HepG2 (cell line): ENCODE results near the gene TRIM67. TPM values are rescaled to one million over a fixed set of nuclear protein-coding genes. Genes with fewer than 3 reads are reported as not detected.

Experiments
- ATAC-seq: fragments of 200-7000 bp; cut with Tn5 transposase; 3 replicates; pipeline ENCODE4 v1.9.1; 2020; ENCODE audit warnings: mild to moderate bottlenecking, moderate library complexity
- BruUV-seq: library from RNA; stranded (reverse); fragments of 400-500 nt; replicated peaks from 2 replicates; lab custom pipeline; 2021; lab: Mats Ljungman, UMichigan
- CTCF ChIA-PET: fragments of 300-600 bp; formaldehyde crosslinking; extraction: SDS; loops from one replicate; lab custom pipeline; 2021; ENCODE audit warnings: low total read pairs, inconsistent platforms, low intra/inter-chr PET ratio; lab: Yijun Ruan, JAX
- POLR2A ChIA-PET: fragments of 350-600 bp; sonication (Branson Sonifier 250); formaldehyde crosslinking; loops from one replicate; lab custom pipeline; 2020; ENCODE audit warnings: antibody characterized with exemption, inconsistent platforms; lab: Yijun Ruan, JAX
- DNase-seq: peaks from one replicate; pipeline ENCODE4 v3.0.0-alpha.2; 2015; ENCODE audit warnings: low spot score
- FAIRE-seq: peaks from 3 replicates; lab custom pipeline; 2011; peaks lifted over from hg19 to GRCh38; lab: Jason Lieb, UNC
- H2AFZ ChIP-seq: one replicate; pipeline ENCODE4 v1.6.1; 2011; ENCODE audit warnings: low read length, inconsistent platforms
- H3K27ac ChIP-seq: fragments of 300-600 bp; 3 replicates; pipeline ENCODE4 v1.8.0; 2011; ENCODE audit warnings: mixed run types, mild to moderate bottlenecking, mixed read lengths, low read length, inconsistent platforms; ENCODE audit not compliant: insufficient read depth; ENCODE audit errors: extremely low read length
- H3K27me3 ChIP-seq, 2 experiments: fragments of 200-600 bp in 1 of 2; 2 replicates in 1 of 2; 3 replicates in 1 of 2; pipeline versions ENCODE4 v1.6.0 to v1.8.0; 2011; ENCODE audit warnings: low read length in 2 of 2, mild to moderate bottlenecking in 2 of 2, moderate library complexity in 2 of 2, inconsistent platforms in 1 of 2; ENCODE audit not compliant: insufficient read depth in 2 of 2, control insufficient read depth in 1 of 2
- H3K36me3 ChIP-seq, 2 experiments: fragments of 200-600 bp in 1 of 2; replicated peaks in 1 of 2; 2 replicates in 1 of 2; 3 replicates in 1 of 2; pipeline versions ENCODE4 v1.5.1 to v1.8.0; 2011; ENCODE audit warnings: low read length in 2 of 2, inconsistent platforms in 1 of 2; ENCODE audit not compliant: insufficient read depth in 2 of 2, control insufficient read depth in 1 of 2
- H3K4me1 ChIP-seq: 2 replicates; pipeline ENCODE4 v1.5.1; 2012; ENCODE audit warnings: low read length, inconsistent platforms; ENCODE audit not compliant: insufficient read depth
- H3K4me2 ChIP-seq: 2 replicates; pipeline ENCODE4 v1.6.0; 2011; ENCODE audit warnings: low read depth, low read length, inconsistent platforms
- H3K4me3 ChIP-seq, 3 experiments: fragments of 200-600 bp in 1 of 3; sonication (generic), shearing (Covaris generic) in 1 of 3; replicated peaks in 1 of 3; 2 replicates each; pipeline ENCODE4 v1.5.1; 2011 to 2016; ENCODE audit warnings: low read length in 3 of 3, inconsistent platforms in 2 of 3, low read depth in 2 of 3, mild to moderate bottlenecking in 2 of 3, control low read depth in 1 of 3, mixed read lengths in 1 of 3; ENCODE audit not compliant: insufficient read depth in 1 of 3
- H3K79me2 ChIP-seq: one replicate; pipeline ENCODE4 v1.6.1; 2011; ENCODE audit warnings: low read length, inconsistent platforms; ENCODE audit not compliant: insufficient read depth
- H3K9ac ChIP-seq: 2 replicates; pipeline ENCODE4 v1.6.0; 2011; ENCODE audit warnings: mild to moderate bottlenecking, low read depth, low read length, inconsistent platforms; ENCODE audit not compliant: insufficient read depth
- H3K9me3 ChIP-seq: 2 replicates; pipeline ENCODE4 v1.5.1; 2012; ENCODE audit warnings: mild to moderate bottlenecking, low read length
- H4K20me1 ChIP-seq: 2 replicates; pipeline ENCODE4 v1.6.0; 2011; ENCODE audit warnings: inconsistent platforms, mild to moderate bottlenecking, low read length, moderate library complexity; ENCODE audit not compliant: insufficient read depth
- CTCF ChIP-seq: sonication (generic); formaldehyde crosslinking; IDR thresholded peaks from 2 replicates; pipeline ENCODE4 v1.5.0; 2020; ENCODE audit warnings: mild to moderate bottlenecking, missing genetic modification reagents, moderate library complexity
- STAG1 ChIP-seq: sonication (generic); formaldehyde crosslinking; IDR thresholded peaks from 2 replicates; pipeline ENCODE4 v1.4.0; 2020; ENCODE audit warnings: missing genetic modification reagents
- TCF12 ChIP-seq, 2 experiments: fragments of 450-650 bp in 1 of 2; sonication (generic) in 1 of 2; formaldehyde crosslinking in 1 of 2; IDR thresholded peaks; 2 replicates each; pipeline versions ENCODE4 v1.6.1 to v1.8.0; 2017 to 2022; ENCODE audit warnings: antibody characterized with exemption in 1 of 2, mild to moderate bottlenecking in 1 of 2, missing genetic modification reagents in 1 of 2, moderate library complexity in 1 of 2
- ZNF564 ChIP-seq: sonication (generic); formaldehyde crosslinking; IDR thresholded peaks from 2 replicates; pipeline ENCODE4 v1.8.1; 2023; ENCODE audit warnings: mild to moderate bottlenecking, missing genetic modification reagents
- WGBS: methylation state at CpG from one replicate; pipeline ENCODE4 v1.1.6; 2017; ENCODE audit warnings: low lambda C conversion rate; 5-methylcytosine and 5-hydroxymethylcytosine counted together
- in situ Hi-C: cut with HindIII; loops from 2 replicates; pipeline ENCODE4 v1.10.0; 2017; ENCODE audit warnings: low pct_unique_long_range_greater_than_20kb; ENCODE audit not compliant: extremely low pct_ligation_motif_present
- intact Hi-C: fragments of 100-400 bp; cut with micrococcal nuclease; formaldehyde crosslinking; loops from one replicate; pipeline ENCODE4 v1.10.0; 2022; ENCODE audit not compliant: unreplicated experiment
- polyA plus RNA-seq, 8 experiments: library from polyadenylated mRNA; depleted of rRNA in 3 of 8; stranded (reverse) in 7 of 8; unstranded in 1 of 8; fragments of >200 nt; fragmentation: Illumina TruSeq in 4 of 8; extraction: Trizol in 4 of 8; gene quantifications; 2 replicates each; pipeline versions ENCODE4 v1.2.1 to v1.2.3, GENCODE V29; 2011 to 2016; ENCODE audit warnings: low read depth in 4 of 8, missing spikeins in 1 of 8, mixed read lengths in 1 of 8; ENCODE audit not compliant: insufficient read depth in 1 of 8
- total RNA-seq, 5 experiments: library from RNA; depleted of rRNA; stranded (reverse); fragments of >200 nt; fragmentation: Illumina TruSeq; extraction: Trizol; gene quantifications; 2 replicates each; pipeline ENCODE4 v1.2.3, GENCODE V29; 2016; ENCODE audit warnings: low read depth in 1 of 5
- TF ChIP-seq, protein P1 (sequence below): sonication (generic); formaldehyde crosslinking; IDR thresholded peaks from 2 replicates; pipeline ENCODE4 v1.5.1; 2020; ENCODE audit warnings: mild to moderate bottlenecking, missing genetic modification reagents, moderate library complexity

The TRIM67 gene
- total and polyA plus RNA-seq, 2 of the 13 experiments (the other 11 are each of a cell fraction or from before 2014, with no cell fraction given): not detected

GRCh38 chr1:231206856-231207255, 45.0 kb downstream of the TRIM67 start:
- Histone ChIP-seq H3K36me3 (no peaks in the 10 kb centered on the region), H3K4me1 (peaks cover 39% of the 10 kb centered on the region), H3K79me2 (no peaks in the 10 kb centered on the region), H3K4me2 (no peak overlapping the region), H3K9ac (no peak overlapping the region), H3K27ac (no peak overlapping the region), H4K20me1 (no peaks in the 10 kb centered on the region), H2AFZ (no peak overlapping the region), H3K9me3 (no peaks in the 10 kb centered on the region), H3K27me3 (peaks cover 0 to 12% of the 10 kb centered on the region in 2 experiments; a peak in 2 of 5 replicates), H3K4me3 (no peak overlapping the region)
- CTCF ChIA-PET: no interaction called here
- 58% methylated on average over 8 of the region's 8 CpGs for WGBS
- ATAC-seq (no peak), DNase-seq (no peak), FAIRE-seq (no peak)
- intact Hi-C loops (no loop called here), in situ Hi-C loops (loop anchor here (25.0 kb wide), 2 partner anchors 420 to 570 kb away; partner anchors contain the start of gene COG2)
- POLR2A ChIA-PET: no interaction called here
- BruUV-seq: no TSS peak
- TF ChIP-seq, protein P1, sequence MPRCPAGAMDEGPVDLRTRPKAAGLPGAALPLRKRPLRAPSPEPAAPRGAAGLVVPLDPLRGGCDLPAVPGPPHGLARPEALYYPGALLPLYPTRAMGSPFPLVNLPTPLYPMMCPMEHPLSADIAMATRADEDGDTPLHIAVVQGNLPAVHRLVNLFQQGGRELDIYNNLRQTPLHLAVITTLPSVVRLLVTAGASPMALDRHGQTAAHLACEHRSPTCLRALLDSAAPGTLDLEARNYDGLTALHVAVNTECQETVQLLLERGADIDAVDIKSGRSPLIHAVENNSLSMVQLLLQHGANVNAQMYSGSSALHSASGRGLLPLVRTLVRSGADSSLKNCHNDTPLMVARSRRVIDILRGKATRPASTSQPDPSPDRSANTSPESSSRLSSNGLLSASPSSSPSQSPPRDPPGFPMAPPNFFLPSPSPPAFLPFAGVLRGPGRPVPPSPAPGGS: no peak
- TF ChIP-seq CTCF (CRISPR knock-in tag): peak; percentile 34
- TF ChIP-seq ZNF564 (CRISPR knock-in tag): no peak
- peak; percentile 42 for TF ChIP-seq STAG1 (CRISPR knock-in tag)
- no peak for TF ChIP-seq TCF12 (IDR thresholded peaks at IDR 0.05)
- TF ChIP-seq TCF12 (CRISPR knock-in tag; IDR thresholded peaks at IDR 0.05): no peak
